ENCODE measurements around the gene OR52K2. TPM values are rescaled to one million over a fixed set of nuclear protein-coding genes. Genes with fewer than 3 reads are reported as not detected.

OR52K2 gene
- total and polyA plus RNA-seq, 8 donors: 1.9 TPM; not detected in 7

GRCh38 chr11:4465407-4465806, 16.3 kb downstream of the OR52K2 start:
- H3K4me3 ChIP-seq: no peak overlapping the region
- no peak for ATAC-seq
- no peak for DNase-seq
- H3K4me1 ChIP-seq: peaks cover 0 to 20% of the 10 kb centered on the region in 2 donors
- intact Hi-C loops (cut with DNase I): no loop called here
- H3K27ac ChIP-seq: no peak overlapping the region
- H3K36me3 ChIP-seq: no peaks in the 10 kb centered on the region
- TF ChIP-seq, protein P1, sequence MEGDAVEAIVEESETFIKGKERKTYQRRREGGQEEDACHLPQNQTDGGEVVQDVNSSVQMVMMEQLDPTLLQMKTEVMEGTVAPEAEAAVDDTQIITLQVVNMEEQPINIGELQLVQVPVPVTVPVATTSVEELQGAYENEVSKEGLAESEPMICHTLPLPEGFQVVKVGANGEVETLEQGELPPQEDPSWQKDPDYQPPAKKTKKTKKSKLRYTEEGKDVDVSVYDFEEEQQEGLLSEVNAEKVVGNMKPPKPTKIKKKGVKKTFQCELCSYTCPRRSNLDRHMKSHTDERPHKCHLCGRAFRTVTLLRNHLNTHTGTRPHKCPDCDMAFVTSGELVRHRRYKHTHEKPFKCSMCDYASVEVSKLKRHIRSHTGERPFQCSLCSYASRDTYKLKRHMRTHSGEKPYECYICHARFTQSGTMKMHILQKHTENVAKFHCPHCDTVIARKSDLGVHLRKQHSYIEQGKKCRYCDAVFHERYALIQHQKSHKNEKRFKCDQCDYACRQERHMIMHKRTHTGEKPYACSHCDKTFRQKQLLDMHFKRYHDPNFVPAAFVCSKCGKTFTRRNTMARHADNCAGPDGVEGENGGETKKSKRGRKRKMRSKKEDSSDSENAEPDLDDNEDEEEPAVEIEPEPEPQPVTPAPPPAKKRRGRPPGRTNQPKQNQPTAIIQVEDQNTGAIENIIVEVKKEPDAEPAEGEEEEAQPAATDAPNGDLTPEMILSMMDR (IDR thresholded peaks at IDR 0.05): no peak
- peaks cover 0 to 20% of the 10 kb centered on the region in 2 donors for H3K9me3 ChIP-seq
- no peaks in the 10 kb centered on the region for H3K27me3 ChIP-seq

DNA sequence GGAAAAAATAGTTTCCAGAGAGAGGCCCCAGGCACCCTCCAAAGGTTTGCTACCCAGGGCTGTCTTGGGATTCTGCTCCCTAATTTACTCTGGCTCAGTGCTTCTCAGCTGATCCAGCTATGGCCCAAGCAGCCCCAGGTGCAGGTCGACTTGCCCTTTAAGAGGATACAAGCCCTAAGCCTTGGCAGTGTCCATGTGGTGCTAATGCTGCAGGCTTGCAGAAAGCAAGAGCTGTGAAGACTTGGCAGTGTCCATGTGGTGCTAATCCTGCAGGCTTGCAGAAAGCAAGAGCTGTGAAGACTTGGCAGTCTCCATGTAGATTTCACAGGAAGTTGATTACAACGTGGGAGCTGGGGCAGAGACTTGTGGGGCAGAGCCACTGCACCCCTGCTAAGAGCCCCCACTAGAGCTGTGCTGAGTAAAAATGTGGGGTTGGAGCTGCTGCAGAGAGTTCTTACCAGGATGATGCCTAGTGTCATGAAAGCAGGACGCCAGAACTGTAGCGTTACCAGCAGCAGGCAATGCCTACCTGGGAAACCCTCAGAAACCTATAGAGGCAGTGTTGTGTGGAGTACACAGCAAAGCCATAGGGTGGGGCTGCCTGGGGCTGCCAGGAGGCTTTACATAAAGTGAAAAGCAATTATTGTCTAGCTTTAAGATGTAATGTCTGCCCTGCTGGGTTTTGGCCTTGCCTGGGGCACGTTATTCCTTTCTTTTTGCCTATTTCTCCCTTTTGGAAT, 17.2 kb downstream of the OR52K2 start:
- Histone ChIP-seq H3K9me3 (peaks cover 0 to 20% of the 10 kb centered on the region in 2 donors), H3K4me1 (peaks cover 0 to 19% of the 10 kb centered on the region in 2 donors), H3K27me3 (no peaks in the 10 kb centered on the region), H3K4me3 (no peak overlapping the region), H3K36me3 (no peaks in the 10 kb centered on the region), H3K27ac (peak overlapping the region in 1 of 2 donors; percentile 74)
- intact Hi-C loops (cut with DNase I): no loop called here
- TF ChIP-seq, protein P1 (IDR thresholded peaks at IDR 0.05): no peak
- ATAC-seq: no peak
- no peak for DNase-seq

DNA sequence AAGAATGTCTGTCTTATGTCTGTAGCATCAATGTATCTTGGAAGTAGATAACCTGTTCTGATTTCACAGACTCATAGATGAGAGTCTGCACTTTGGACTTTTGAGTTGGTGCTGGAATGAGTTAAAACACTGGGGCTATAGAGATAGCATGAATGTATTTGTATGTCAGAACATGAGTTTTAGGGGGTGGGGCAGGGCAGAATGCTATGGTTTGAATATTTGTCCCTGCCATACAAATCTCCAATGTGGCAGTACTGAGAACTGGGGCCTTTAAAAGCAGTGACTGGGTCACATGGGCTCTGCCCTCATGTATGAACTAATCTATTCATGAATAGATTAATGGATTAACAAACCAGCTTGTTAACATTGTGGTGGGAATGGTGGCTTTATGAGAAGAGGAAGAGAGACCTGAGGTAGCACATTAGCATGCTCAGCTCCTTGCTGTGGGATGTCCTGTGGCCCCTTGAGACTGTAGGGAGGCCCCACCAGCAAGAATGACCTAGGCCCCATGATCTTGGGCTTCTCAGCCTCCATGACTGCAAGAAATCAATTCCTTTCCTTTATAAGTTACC, 17.9 kb downstream of the OR52K2 start:
- intact Hi-C loops (cut with DNase I): no loop called here
- H3K27ac ChIP-seq: peak overlapping the region in 1 of 2 donors; percentile 74
- DNase-seq (no peak), ATAC-seq (no peak)
- TF ChIP-seq, protein P1 (IDR thresholded peaks at IDR 0.05): no peak
- H3K4me3 ChIP-seq: no peak overlapping the region
- no peaks in the 10 kb centered on the region for H3K27me3 ChIP-seq
- H3K36me3 ChIP-seq: no peaks in the 10 kb centered on the region
- H3K9me3 ChIP-seq: peaks cover 0 to 20% of the 10 kb centered on the region in 2 donors
- H3K4me1 ChIP-seq: peaks cover 0 to 19% of the 10 kb centered on the region in 2 donors

DNA sequence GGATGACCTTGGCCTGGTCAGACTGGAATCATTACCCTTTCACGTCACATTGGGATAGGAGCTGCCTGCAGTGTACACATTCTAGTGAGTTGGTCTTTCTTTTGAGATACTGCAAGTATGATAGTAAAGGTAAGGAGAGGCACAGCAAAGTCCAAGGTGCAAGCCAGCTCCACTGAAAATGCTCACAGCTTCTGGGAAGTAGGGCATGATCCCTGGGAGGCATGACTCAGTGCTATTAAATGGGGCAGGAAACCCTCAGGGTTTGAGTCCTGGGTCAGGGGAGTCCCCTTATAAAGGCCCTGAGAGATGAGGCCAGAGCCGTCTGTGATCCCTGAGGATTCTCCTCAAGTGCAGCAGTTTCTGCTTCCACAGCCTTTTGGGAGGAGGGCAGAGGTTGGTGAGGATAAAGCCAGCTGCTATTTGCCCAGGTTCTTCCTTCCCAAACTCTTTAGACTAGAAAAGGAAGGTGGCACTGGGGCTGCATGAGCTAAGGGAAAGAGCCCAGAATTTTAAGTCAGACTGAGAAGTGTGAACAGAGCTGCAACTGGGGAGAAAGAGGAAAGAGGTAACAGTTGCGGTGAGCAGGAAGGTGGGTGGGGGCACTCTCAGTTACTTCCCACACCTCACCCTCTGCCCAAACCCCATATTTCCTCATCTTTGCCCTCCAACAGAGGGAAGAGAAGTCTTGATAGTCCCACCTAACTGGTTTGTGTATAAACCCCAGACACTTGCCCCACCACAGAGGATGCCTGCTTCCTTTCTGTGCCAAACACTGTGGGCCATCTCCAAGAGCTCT, 18.9 kb downstream of the OR52K2 start:
- Histone ChIP-seq H3K36me3 (no peaks in the 10 kb centered on the region), H3K27me3 (no peaks in the 10 kb centered on the region), H3K4me3 (no peak overlapping the region), H3K27ac (peak overlapping the region in 1 of 2 donors; percentile 74), H3K9me3 (peaks cover 0 to 20% of the 10 kb centered on the region in 2 donors), H3K4me1 (peaks cover 0 to 19% of the 10 kb centered on the region in 2 donors)
- intact Hi-C loops (cut with DNase I): no loop called here
- TF ChIP-seq, protein P1 (IDR thresholded peaks at IDR 0.05): no peak
- no peak for ATAC-seq
- no peak for DNase-seq

GRCh38 chr11:4479644-4480043, 30.5 kb downstream of the OR52K2 start:
- Histone ChIP-seq H3K27me3 (no peaks in the 10 kb centered on the region), H3K36me3 (no peaks in the 10 kb centered on the region), H3K4me1 (peaks cover 0 to 27% of the 10 kb centered on the region in 2 donors), H3K4me3 (no peak overlapping the region), H3K9me3 (no peaks in the 10 kb centered on the region), H3K27ac (no peak overlapping the region)
- TF ChIP-seq, protein P1 (IDR thresholded peaks at IDR 0.05): no peak
- ATAC-seq (no peak), DNase-seq (no peak)
- intact Hi-C loops (cut with DNase I): no loop called here
